H54 (cell line): Measurements from ENCODE around the gene TMEM259.

Source experiments
- DNase-seq: peaks from one replicate; pipeline ENCODE4 v3.0.0; 2011; ENCODE audit warnings: low spot score, mixed read lengths; ENCODE audit not compliant: insufficient read length
- FAIRE-seq: peaks from 3 replicates; lab custom pipeline; 2011; peaks lifted over from hg19 to GRCh38; lab: Jason Lieb, UNC
- POLR2A ChIP-seq: IDR thresholded peaks from 2 replicates; pipeline ENCODE4 v1.6.1; 2011; ENCODE audit warnings: low read depth, mild to moderate bottlenecking, low read length

Gene TMEM259

GRCh38 chr19:1051791-1052190 is 30.9 kb upstream of the TMEM259 start:
- FAIRE-seq = no peak
- DNase-seq = no peak
- TF ChIP-seq POLR2A = no peak

- DNase-seq = no peak
- no peak for FAIRE-seq
- no peak for TF ChIP-seq POLR2A
Observed at GRCh38 chr19:1050989-1051788, 30.3 kb upstream of the TMEM259 start.

GRCh38 chr19:1049800-1050199 is 28.9 kb upstream of the TMEM259 start:
- TF ChIP-seq POLR2A = no peak
- FAIRE-seq (no peak), DNase-seq (no peak)

- no peak for TF ChIP-seq POLR2A
- no peak for FAIRE-seq
- no peak for DNase-seq
Observed at GRCh38 chr19:1049106-1049505, 28.2 kb upstream of the TMEM259 start.

GRCh38 chr19:1047696-1048147 is 26.8 kb upstream of the TMEM259 start:
- DNase-seq = no peak
- FAIRE-seq = no peak
- TF ChIP-seq POLR2A = no peak

- no peak for TF ChIP-seq POLR2A
- FAIRE-seq = no peak
- DNase-seq = no peak
Observed at GRCh38 chr19:1046836-1047695, 26.1 kb upstream of the TMEM259 start.

- no peak for DNase-seq
- TF ChIP-seq POLR2A = no peak
- no peak for FAIRE-seq
Observed at GRCh38 chr19:1046117-1046626, 25.2 kb upstream of the TMEM259 start.

- FAIRE-seq = no peak
- peak; percentile 75 for DNase-seq
- TF ChIP-seq POLR2A = no peak
Observed at GRCh38 chr19:1045247-1045603, 24.3 kb upstream of the TMEM259 start.

GRCh38 chr19:1042689-1043511 is 22.0 kb upstream of the TMEM259 start:
- no peak for FAIRE-seq
- DNase-seq = no peak
- TF ChIP-seq POLR2A = no peak

- DNase-seq = peak; percentile 80
- TF ChIP-seq POLR2A = no peak; the same call in 1 of the 2 replicates
- no peak for FAIRE-seq
Observed at GRCh38 chr19:1041835-1042685, 21.1 kb upstream of the TMEM259 start.

- TF ChIP-seq POLR2A = no peak
- DNase-seq (no peak), FAIRE-seq (no peak)
Observed at GRCh38 chr19:1041272-1041834, 20.4 kb upstream of the TMEM259 start.
